NK-92 treated with Interleukin-12 subunit alpha and Interleukin-12 subunit beta, amount 100 ng/mL, for 24 hours (cell line): ENCODE measurements around the gene MMP10.

Experiments
- DNase-seq: peaks from one replicate; lab custom pipeline; 2025; lab: John Stamatoyannopoulos, UW

Gene MMP10

GRCh38 chr11:102780491-102780918, at the start of gene MMP10:
Gene MMP10, minus strand, starts transcription at chr11:102780628. Its CDS starts 37 bp downstream, at chr11:102780591.
- DNase-seq, result no peak

- DNase-seq, result no peak
Observed at GRCh38 chr11:102829316-102830000, 49.0 kb upstream of the MMP10 start.

GRCh38 chr11:102824556-102824955, 44.1 kb upstream of the MMP10 start:
- DNase-seq, result no peak

- DNase-seq, result no peak
Observed at GRCh38 chr11:102819491-102819890, 39.1 kb upstream of the MMP10 start.

GRCh38 chr11:102813484-102813883, 33.1 kb upstream of the MMP10 start:
- no peak for DNase-seq

- no peak for DNase-seq
Observed at GRCh38 chr11:102812188-102812587, 31.8 kb upstream of the MMP10 start.

- DNase-seq, result no peak
Observed at GRCh38 chr11:102810950-102811660, 30.7 kb upstream of the MMP10 start.

- no peak for DNase-seq
Observed at GRCh38 chr11:102809971-102810370, 29.5 kb upstream of the MMP10 start.

- no peak for DNase-seq
Observed at GRCh38 chr11:102807921-102808320, 27.5 kb upstream of the MMP10 start.

GRCh38 chr11:102806296-102806695, 25.9 kb upstream of the MMP10 start:
- no peak for DNase-seq

- DNase-seq, result no peak
Observed at GRCh38 chr11:102802341-102802740, 21.9 kb upstream of the MMP10 start.

- no peak for DNase-seq
Observed at GRCh38 chr11:102800767-102801166, 20.3 kb upstream of the MMP10 start.

- no peak for DNase-seq
Observed at GRCh38 chr11:102799681-102800340, 19.4 kb upstream of the MMP10 start.

GRCh38 chr11:102798012-102798746, 17.8 kb upstream of the MMP10 start, which contains the start of gene MMP1:
Gene MMP1, minus strand, starts transcription at chr11:102798160. Its CDS starts 68 bp downstream, at chr11:102798092.
- DNase-seq, result no peak

- DNase-seq, result peak; percentile 2
Observed at GRCh38 chr11:102794382-102794781, 14.0 kb upstream of the MMP10 start.

GRCh38 chr11:102793677-102794290, 13.4 kb upstream of the MMP10 start:
- DNase-seq, result no peak

GRCh38 chr11:102792604-102793003, 12.2 kb upstream of the MMP10 start:
- DNase-seq, result no peak

- no peak for DNase-seq
Observed at GRCh38 chr11:102791271-102792036, 11.0 kb upstream of the MMP10 start.

- DNase-seq, result no peak
Observed at GRCh38 chr11:102788334-102788995, 8.0 kb upstream of the MMP10 start.

GRCh38 chr11:102784380-102784779, 4.0 kb upstream of the MMP10 start:
- no peak for DNase-seq
